Measurements from ENCODE around the gene KANK2. TPM values are rescaled to one million over a fixed set of nuclear protein-coding genes. Genes with fewer than 3 reads are reported as not detected.
"Not testable (repeated sequence)": the region's sequence is repeated elsewhere in the genome, so short reads cannot be mapped to it uniquely, and the experiment has no call there.

Gene KANK2
- total RNA-seq, 1 experiment from 2014 or later = 27.8 TPM

GRCh38 chr19:11130824-11131455 lies 66.4 kb downstream of the KANK2 start:
- Mint-ChIP-seq H3K9me3 (ENCODE audit: low read depth, unreplicated experiment) (no peaks in the 10 kb centered on the region), H3K4me1 (ENCODE audit: low read depth, unreplicated experiment) (no peaks in the 10 kb centered on the region), H3K36me3 (ENCODE audit: insufficient read depth, unreplicated experiment) (peaks cover 95% of the 10 kb centered on the region), H3K27me3 (ENCODE audit: unreplicated experiment) (no peaks in the 10 kb centered on the region), H3K4me3 (ENCODE audit: low read depth, unreplicated experiment) (no peak overlapping the region), H3K27ac (ENCODE audit: unreplicated experiment) (peak overlapping the region; percentile 71)
- CTCF ChIA-PET = no interaction called here
- intact Hi-C loops (cut with micrococcal nuclease; ENCODE audit: unreplicated experiment) = loop anchor here (10.0 kb wide), 1 partner anchor 96 kb away; no protein-coding TSS in a partner anchor
- peak; percentile 48 for TF ChIP-seq CTCF (IDR thresholded peaks at IDR 0.05; ENCODE audit: unreplicated experiment)
- peak; percentile 77 for DNase-seq
- no TSS peak for BruUV-seq (replicated peaks)

GRCh38 chr19:11127905-11128304 lies 69.4 kb downstream of the KANK2 start:
- Mint-ChIP-seq H3K9me3 (ENCODE audit: low read depth, unreplicated experiment) (no peaks in the 10 kb centered on the region), H3K4me1 (ENCODE audit: low read depth, unreplicated experiment) (no peaks in the 10 kb centered on the region), H3K27ac (ENCODE audit: unreplicated experiment) (no peak overlapping the region), H3K4me3 (ENCODE audit: low read depth, unreplicated experiment) (no peak overlapping the region), H3K27me3 (ENCODE audit: unreplicated experiment) (no peaks in the 10 kb centered on the region), H3K36me3 (ENCODE audit: insufficient read depth, unreplicated experiment) (peaks cover 97% of the 10 kb centered on the region)
- CTCF ChIA-PET = no interaction called here
- no peak for DNase-seq
- no peak for TF ChIP-seq CTCF (IDR thresholded peaks at IDR 0.05; ENCODE audit: unreplicated experiment)
- intact Hi-C loops (cut with micrococcal nuclease; ENCODE audit: unreplicated experiment) = no loop called here
- BruUV-seq (replicated peaks) = no TSS peak

GRCh38 chr19:11125994-11126685 lies 71.2 kb downstream of the KANK2 start:
- no peaks in the 10 kb centered on the region for H3K4me1 Mint-ChIP-seq (ENCODE audit: low read depth, unreplicated experiment)
- peak; percentile 71 for DNase-seq
- H3K9me3 Mint-ChIP-seq (ENCODE audit: low read depth, unreplicated experiment) = no peaks in the 10 kb centered on the region
- no peak overlapping the region for H3K4me3 Mint-ChIP-seq (ENCODE audit: low read depth, unreplicated experiment)
- no peak for TF ChIP-seq CTCF (IDR thresholded peaks at IDR 0.05; ENCODE audit: unreplicated experiment)
- H3K27ac Mint-ChIP-seq (ENCODE audit: unreplicated experiment) = no peak overlapping the region
- intact Hi-C loops (cut with micrococcal nuclease; ENCODE audit: unreplicated experiment) = no loop called here
- H3K36me3 Mint-ChIP-seq (ENCODE audit: insufficient read depth, unreplicated experiment) = peaks cover 97% of the 10 kb centered on the region
- no TSS peak for BruUV-seq (replicated peaks)
- CTCF ChIA-PET = interaction anchor here (0.6 to 1.2 kb wide), 4 partner anchors 77 to 189 kb away, joined by 3 to 5 read pairs (median 4); no protein-coding TSS in a partner anchor
- H3K27me3 Mint-ChIP-seq (ENCODE audit: unreplicated experiment) = no peaks in the 10 kb centered on the region

GRCh38 chr19:11124157-11124556 lies 73.2 kb downstream of the KANK2 start:
- H3K36me3 Mint-ChIP-seq (ENCODE audit: insufficient read depth, unreplicated experiment) = peaks cover 97% of the 10 kb centered on the region
- DNase-seq; H3K27me3 Mint-ChIP-seq (ENCODE audit: unreplicated experiment); H3K9me3 Mint-ChIP-seq (ENCODE audit: low read depth, unreplicated experiment); H3K4me1 Mint-ChIP-seq (ENCODE audit: low read depth, unreplicated experiment); H3K27ac Mint-ChIP-seq (ENCODE audit: unreplicated experiment); CTCF ChIA-PET; BruUV-seq (replicated peaks); H3K4me3 Mint-ChIP-seq (ENCODE audit: low read depth, unreplicated experiment); intact Hi-C loops (cut with micrococcal nuclease; ENCODE audit: unreplicated experiment): not testable (repeated sequence)

- no peak overlapping the region for H3K4me3 Mint-ChIP-seq (ENCODE audit: low read depth, unreplicated experiment)
- no peaks in the 10 kb centered on the region for H3K9me3 Mint-ChIP-seq (ENCODE audit: low read depth, unreplicated experiment)
- BruUV-seq (replicated peaks) = no TSS peak
- no peak for DNase-seq
- TF ChIP-seq CTCF (IDR thresholded peaks at IDR 0.05; ENCODE audit: unreplicated experiment) = no peak
- no peaks in the 10 kb centered on the region for H3K4me1 Mint-ChIP-seq (ENCODE audit: low read depth, unreplicated experiment)
- intact Hi-C loops (cut with micrococcal nuclease; ENCODE audit: unreplicated experiment) = no loop called here
- H3K27me3 Mint-ChIP-seq (ENCODE audit: unreplicated experiment) = no peaks in the 10 kb centered on the region
- H3K36me3 Mint-ChIP-seq (ENCODE audit: insufficient read depth, unreplicated experiment) = peaks cover 99% of the 10 kb centered on the region
- H3K27ac Mint-ChIP-seq (ENCODE audit: unreplicated experiment) = no peak overlapping the region
- CTCF ChIA-PET = no interaction called here
These were observed 74.2 kb downstream of the KANK2 start for GRCh38 chr19:11123114-11123513.

GRCh38 chr19:11121963-11122362 lies 75.4 kb downstream of the KANK2 start:
- DNase-seq; H3K4me1 Mint-ChIP-seq (ENCODE audit: low read depth, unreplicated experiment); H3K27ac Mint-ChIP-seq (ENCODE audit: unreplicated experiment); H3K27me3 Mint-ChIP-seq (ENCODE audit: unreplicated experiment); CTCF ChIA-PET; H3K9me3 Mint-ChIP-seq (ENCODE audit: low read depth, unreplicated experiment); H3K4me3 Mint-ChIP-seq (ENCODE audit: low read depth, unreplicated experiment); intact Hi-C loops (cut with micrococcal nuclease; ENCODE audit: unreplicated experiment); BruUV-seq (replicated peaks): not testable (repeated sequence)
- H3K36me3 Mint-ChIP-seq (ENCODE audit: insufficient read depth, unreplicated experiment) = peaks cover 99% of the 10 kb centered on the region
